Measurements from ENCODE around the gene MORN1.

DNA sequence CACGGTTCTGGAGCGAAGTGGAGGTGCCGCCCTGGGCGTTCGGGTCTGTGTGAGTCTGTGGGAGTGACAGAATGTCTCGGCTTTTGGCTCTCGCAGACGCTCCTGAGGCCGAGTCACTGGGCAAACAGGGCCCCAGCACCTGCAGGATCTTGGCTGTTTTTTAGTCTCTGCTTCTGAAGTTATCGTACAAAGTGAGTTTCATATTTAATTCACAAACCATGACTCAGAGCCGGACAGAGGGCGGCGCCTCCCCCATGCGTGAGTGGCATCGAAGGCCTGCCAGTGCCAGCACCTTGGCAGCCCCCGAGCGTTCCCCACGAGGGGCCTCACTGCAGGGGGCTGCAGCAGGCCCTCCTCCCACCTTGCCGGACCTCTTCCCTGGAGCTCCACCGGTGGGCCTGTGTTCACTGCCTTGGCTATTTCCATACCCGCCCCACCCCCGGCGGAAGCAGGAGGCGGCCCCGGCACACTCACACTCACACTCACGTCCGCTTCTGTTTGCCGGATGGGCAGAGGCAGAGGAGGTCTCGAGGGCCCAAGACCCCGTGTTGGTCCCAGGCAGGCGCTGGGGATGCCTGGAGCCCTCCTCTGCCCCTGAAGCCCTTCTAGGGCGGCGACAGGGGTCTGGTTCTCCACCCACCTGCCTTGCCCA, 56.3 kb downstream of the MORN1 start:
- TF ChIP-seq, protein P1, sequence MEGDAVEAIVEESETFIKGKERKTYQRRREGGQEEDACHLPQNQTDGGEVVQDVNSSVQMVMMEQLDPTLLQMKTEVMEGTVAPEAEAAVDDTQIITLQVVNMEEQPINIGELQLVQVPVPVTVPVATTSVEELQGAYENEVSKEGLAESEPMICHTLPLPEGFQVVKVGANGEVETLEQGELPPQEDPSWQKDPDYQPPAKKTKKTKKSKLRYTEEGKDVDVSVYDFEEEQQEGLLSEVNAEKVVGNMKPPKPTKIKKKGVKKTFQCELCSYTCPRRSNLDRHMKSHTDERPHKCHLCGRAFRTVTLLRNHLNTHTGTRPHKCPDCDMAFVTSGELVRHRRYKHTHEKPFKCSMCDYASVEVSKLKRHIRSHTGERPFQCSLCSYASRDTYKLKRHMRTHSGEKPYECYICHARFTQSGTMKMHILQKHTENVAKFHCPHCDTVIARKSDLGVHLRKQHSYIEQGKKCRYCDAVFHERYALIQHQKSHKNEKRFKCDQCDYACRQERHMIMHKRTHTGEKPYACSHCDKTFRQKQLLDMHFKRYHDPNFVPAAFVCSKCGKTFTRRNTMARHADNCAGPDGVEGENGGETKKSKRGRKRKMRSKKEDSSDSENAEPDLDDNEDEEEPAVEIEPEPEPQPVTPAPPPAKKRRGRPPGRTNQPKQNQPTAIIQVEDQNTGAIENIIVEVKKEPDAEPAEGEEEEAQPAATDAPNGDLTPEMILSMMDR (IDR thresholded peaks at IDR 0.05) = no peak
- TF ChIP-seq POLR2AphosphoS5 (IDR thresholded peaks at IDR 0.05) (no peak), POLR2A (IDR thresholded peaks at IDR 0.05) (no peak), EP300 (IDR thresholded peaks at IDR 0.05) (no peak)
